Right lobe of liver (tissue), 4 donors: ENCODE data around the gene TEX10.

ENCODE experiments used
- CTCF ChIP-seq, 4 donors: fragments of 200-600 bp in 3 of 4; fragments of 450-650 bp in 1 of 4; IDR thresholded peaks; one replicate each; pipeline versions ENCODE4 v1.5.1 to v1.8.0; 2016 to 2022; ENCODE audit warnings: antibody characterized with exemption in 4 of 4, mild to moderate bottlenecking in 2 of 4
- POLR2A ChIP-seq: fragments of 450-650 bp; IDR thresholded peaks from one replicate; pipeline ENCODE4 v1.6.1; 2017; ENCODE audit warnings: antibody characterized with exemption, mild to moderate bottlenecking
- donor health status: DM: no; HTN: no; CAD: no.
- donor health status: DM: no; HTN: no; CAD: no.
- donor health status: DM: no; HTN: yes; CAD: no.

DNA sequence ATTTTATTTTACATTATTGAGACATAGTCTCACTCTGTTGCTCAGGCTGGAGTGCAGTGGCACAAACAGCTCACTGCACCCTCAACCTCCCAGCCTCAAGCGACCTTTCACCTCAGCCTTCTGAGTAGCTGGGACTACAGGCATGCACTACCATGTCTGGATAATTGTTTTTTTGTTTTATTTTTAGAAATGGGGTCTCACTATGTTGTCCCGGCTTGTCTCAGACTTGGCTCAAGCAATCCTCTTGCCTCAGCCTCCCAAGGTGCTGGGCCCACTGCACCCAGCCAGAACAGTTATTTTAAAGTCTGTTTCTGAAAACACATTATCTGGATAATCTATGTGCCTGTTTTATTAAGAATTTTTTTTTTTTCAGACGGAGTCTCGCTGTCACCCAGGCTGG is 62.0 kb downstream of the TEX10 start:
- TF ChIP-seq CTCF (IDR thresholded peaks at IDR 0.05) (no peak), POLR2A (no peak)
